Muscle layer of duodenum (tissue), 2 donors: ENCODE measurements around the gene LCAT.
A peak's percentile ranks its signal among the peaks of the same experiment; 100 is the strongest.

Experiments
- H3K27ac ChIP-seq: one replicate; pipeline ENCODE4 v1.7.0; 2013; ENCODE audit warnings: mild to moderate bottlenecking, low read length
- H3K27me3 ChIP-seq: one replicate; pipeline ENCODE4 v1.7.0; 2013; ENCODE audit warnings: low read depth, mild to moderate bottlenecking, control low read depth, low read length
- H3K36me3 ChIP-seq, 2 donors: one replicate each; pipeline ENCODE4 v1.7.0; 2013; ENCODE audit warnings: low read length in 2 of 2, control low read depth in 1 of 2, mild to moderate bottlenecking in 1 of 2; ENCODE audit not compliant: insufficient read depth in 2 of 2, control insufficient read depth in 1 of 2
- H3K4me1 ChIP-seq, 2 donors: one replicate each; pipeline ENCODE4 v1.7.0; 2013; ENCODE audit warnings: low read length in 2 of 2, mild to moderate bottlenecking in 2 of 2, control low read depth in 1 of 2, moderate library complexity in 1 of 2; ENCODE audit not compliant: insufficient read depth in 2 of 2, control insufficient read depth in 1 of 2
- H3K4me3 ChIP-seq, 2 donors: one replicate each; pipeline ENCODE4 v1.7.0; 2013; ENCODE audit warnings: low read length in 2 of 2, low read depth in 1 of 2, mild to moderate bottlenecking in 1 of 2
- H3K9me3 ChIP-seq, 2 donors: one replicate each; pipeline ENCODE4 v1.7.0; 2013; ENCODE audit warnings: low read length in 2 of 2, control low read depth in 1 of 2, mild to moderate bottlenecking in 1 of 2; ENCODE audit not compliant: control insufficient read depth in 1 of 2
- donor health status: healthy.

LCAT gene

DNA sequence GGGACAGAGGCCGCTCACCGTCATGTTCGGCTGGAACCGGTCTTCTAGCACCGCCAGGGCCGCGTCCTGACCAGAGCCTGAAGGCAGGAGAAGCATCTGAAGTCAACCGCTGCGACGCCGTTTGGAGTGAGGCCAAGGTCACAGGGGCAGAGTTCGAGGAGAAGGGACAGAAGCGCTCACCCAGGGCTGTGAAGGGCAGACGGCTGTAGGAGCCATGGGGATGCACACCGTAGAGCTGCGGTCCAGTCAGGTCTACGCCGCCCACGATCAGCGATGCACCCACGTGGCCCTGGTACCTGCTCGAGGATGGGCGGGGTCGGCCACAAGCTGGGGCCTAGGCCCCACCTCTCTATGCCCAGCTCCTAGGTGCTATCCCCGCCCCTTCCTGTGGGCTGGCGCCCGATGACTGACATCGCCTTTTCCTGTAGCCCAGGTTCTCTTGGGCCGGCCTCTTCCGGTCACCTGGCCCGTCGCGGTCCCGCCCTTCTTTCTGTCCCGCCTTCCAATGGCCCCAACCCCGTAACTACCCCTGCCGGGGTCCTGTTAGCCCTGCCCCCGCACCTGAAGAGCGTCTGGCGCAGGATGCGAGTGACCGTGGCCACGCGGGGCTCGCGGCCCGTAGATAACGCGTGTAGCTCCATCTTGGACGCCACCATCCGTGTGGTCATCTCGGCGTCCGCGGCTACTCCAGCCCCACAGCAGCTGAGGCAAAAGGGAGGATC lies 8.4 kb downstream of the LCAT start:
- Histone ChIP-seq H3K27me3 (no peaks in the 10 kb centered on the region), H3K27ac (peak overlapping the region; percentile 89), H3K4me1 (peaks cover 0 to 26% of the 10 kb centered on the region in 2 donors), H3K9me3 (no peaks in the 10 kb centered on the region), H3K4me3 (peak overlapping the region; percentile 91 to 92), H3K36me3 (peaks cover 12 to 15% of the 10 kb centered on the region in 2 donors)

DNA sequence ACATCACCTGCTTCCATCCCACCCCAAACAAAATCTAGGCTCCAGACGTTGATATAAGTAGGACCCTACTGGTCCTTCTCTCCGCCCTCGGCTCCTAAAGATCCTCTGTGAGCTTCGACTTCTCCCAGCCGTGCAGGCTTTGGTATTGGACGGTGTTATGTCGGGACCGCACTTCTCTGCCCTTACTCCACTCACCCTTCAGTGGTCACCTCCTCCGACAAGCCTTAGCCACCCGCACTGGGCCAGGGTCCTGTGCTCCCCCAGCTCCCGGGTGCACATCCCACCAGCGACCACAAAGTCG lies 8.9 kb downstream of the LCAT start:
- Histone ChIP-seq H3K27me3 (no peaks in the 10 kb centered on the region), H3K36me3 (peaks cover 15 to 16% of the 10 kb centered on the region in 2 donors), H3K9me3 (no peaks in the 10 kb centered on the region), H3K4me3 (peak overlapping the region; percentile 91 to 92), H3K4me1 (peaks cover 0 to 25% of the 10 kb centered on the region in 2 donors), H3K27ac (no peak overlapping the region)

DNA sequence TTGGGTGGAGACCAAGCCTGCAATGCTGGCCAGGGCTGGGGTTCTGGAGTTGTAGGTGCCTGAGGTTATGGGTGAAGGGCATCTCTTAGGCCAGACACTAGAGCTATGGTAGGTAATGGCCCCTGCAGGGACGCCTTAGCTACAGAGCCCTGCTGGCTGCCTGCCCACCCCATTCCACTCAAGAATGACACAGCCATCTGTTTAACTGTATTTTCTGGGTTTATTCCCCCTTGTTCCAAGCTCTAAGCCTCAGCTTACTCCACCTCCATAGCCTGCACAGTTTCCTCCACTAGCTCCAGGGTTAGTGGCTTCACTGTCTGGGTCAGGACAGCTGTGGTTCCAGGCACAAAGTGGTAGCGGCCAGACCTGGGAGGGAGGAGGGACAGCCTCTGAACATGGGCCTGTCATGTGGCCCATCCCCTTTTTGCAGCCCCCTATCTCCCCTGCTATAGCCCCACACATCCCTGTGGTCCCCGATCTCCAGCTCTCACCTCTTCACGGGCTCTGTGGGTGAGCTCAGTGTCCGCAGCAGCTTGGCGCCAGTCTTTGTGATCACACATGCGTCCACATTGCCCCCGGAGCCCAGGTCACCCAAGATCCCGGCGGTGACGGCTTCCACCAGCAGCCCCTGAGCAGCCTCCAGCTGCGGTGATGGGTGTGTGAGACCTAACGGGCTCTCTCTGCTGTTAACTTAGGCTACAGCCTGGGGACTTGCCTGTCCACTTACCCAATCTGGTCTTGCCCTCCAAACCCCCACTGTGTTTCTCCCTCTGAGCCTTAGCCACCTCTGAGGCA lies 9.4 kb downstream of the LCAT start:
- Histone ChIP-seq H3K36me3 (peaks cover 13 to 16% of the 10 kb centered on the region in 2 donors), H3K4me3 (peak overlapping the region; percentile 91 to 92), H3K27ac (no peak overlapping the region)

DNA sequence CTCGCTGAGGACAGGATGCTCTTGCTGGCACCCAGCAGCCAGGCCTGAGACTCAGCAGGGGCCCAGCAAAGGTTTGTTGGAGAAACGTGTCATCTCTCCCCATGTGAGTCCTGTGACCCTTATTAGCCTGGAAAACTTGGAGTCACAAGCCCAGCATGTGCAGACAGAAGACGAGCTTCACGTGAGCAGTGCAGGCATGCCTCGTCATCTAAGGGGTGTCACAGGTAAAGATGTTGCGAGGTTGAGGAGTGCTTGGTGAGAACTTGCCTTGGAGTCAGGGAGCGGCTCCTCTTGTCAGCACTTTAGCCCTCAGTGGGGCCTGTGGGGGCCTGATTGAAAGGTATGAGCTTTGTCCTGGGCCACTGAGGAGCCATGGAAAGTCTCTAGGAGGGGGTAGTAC lies 10.1 kb downstream of the LCAT start:
- Histone ChIP-seq H3K27me3 (no peaks in the 10 kb centered on the region), H3K4me3 (no peak overlapping the region), H3K4me1 (peaks cover 0 to 21% of the 10 kb centered on the region in 2 donors), H3K36me3 (peaks cover 16 to 20% of the 10 kb centered on the region in 2 donors), H3K9me3 (no peaks in the 10 kb centered on the region), H3K27ac (no peak overlapping the region)

More for the DNA sequence above, 9.4 kb downstream of the LCAT start:
- Histone ChIP-seq H3K4me1 (peaks cover 0 to 21% of the 10 kb centered on the region in 2 donors), H3K27me3 (no peaks in the 10 kb centered on the region), H3K9me3 (no peaks in the 10 kb centered on the region)

DNA sequence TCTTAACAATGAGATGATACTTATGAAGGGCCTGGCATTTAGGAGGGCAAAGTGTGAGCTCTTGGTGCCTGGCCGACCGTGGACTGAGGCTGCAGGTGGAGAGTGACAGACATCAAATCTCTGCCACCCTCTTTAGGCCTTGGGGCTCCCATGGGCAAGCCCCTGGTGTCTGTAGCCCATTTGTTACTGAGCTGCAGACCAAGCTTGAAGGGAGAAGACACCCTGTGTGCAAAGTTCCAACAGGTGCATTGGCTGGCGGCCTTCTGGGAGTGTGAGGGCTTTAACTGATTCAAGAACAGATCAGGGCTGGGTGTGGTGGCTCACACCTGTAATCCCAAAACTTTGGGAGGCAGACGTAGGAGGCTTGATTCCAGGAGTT lies 11.5 kb downstream of the LCAT start:
- Histone ChIP-seq H3K27me3 (no peaks in the 10 kb centered on the region), H3K36me3 (peaks cover 25 to 31% of the 10 kb centered on the region in 2 donors), H3K9me3 (no peaks in the 10 kb centered on the region), H3K4me3 (no peak overlapping the region), H3K27ac (no peak overlapping the region), H3K4me1 (peaks cover 0 to 19% of the 10 kb centered on the region in 2 donors)

DNA sequence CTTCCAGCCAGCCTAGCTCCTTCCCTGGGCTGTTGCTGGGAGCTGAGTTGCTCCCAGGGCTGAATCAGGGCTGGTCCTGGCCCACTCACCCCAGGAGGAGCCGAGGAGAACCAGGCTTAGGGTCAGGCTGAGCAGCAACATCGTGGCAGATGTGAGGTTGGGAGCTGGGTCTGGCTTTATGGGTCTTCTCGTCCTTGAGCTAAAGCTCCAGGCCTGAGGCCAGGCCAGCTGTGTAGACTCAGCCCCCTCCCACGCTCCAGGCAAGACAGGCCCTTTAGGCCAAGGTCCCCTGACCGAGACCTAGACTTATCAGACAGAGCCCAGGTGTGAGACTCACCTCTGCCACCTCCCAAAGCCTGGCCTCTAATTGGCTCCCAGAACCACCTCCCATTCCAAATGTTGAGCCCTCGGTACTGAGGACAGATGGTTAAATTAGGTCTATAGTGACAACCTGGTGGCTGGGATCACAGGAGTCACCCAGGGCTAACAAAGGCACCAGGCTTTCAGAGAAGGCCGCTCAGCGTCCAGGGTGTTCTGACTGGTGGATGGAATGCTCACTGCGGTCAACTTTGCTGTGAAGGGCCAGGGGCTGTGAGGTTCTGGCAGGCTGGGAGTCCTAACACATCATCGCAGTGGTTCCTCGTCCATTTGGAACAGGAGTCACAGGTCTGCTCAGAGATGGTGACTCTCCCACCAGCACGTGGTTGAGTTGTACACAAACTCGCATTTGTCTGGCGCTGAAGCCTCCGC lies 12.0 kb downstream of the LCAT start, which contains the start of gene CTRL:
TSS of gene CTRL (minus strand) at position 151 of the 750 bp plus-strand sequence. CDS start at position 141, 10 bp downstream.
- peaks cover 26 to 32% of the 10 kb centered on the region in 2 donors for H3K36me3 ChIP-seq
- H3K4me1 ChIP-seq, result peaks cover 0 to 14% of the 10 kb centered on the region in 2 donors
- no peaks in the 10 kb centered on the region for H3K27me3 ChIP-seq
- no peak within 1 kb of the TSS for H3K27ac ChIP-seq
- H3K9me3 ChIP-seq, result no peaks in the 10 kb centered on the region
- no peak within 1 kb of the TSS for H3K4me3 ChIP-seq

DNA sequence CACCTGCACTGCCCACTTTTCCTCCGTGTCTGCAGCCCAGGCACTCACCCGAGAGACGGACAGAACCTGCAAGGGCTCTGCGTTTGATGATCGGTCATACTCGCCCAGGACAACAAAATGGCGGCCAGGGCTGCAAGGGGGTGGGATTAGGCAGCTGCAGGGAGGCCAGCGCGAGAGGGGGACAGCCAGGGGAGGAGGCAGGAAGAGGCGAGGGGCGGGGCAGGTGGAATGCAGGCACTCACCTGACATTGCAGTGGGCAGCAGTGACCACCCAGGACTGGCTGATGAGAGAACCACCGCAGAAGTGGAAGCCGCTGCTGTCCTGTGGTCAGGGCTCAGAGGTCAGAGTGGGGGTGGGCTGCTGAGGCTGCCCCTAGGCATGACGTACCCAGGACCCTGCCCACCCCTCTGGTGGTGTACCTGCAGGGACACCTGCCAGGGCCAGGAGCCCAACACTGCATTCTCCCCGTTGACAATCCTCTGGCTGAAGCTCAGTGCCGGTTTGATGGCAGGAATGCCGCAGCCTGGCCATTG lies 13.2 kb downstream of the LCAT start:
- H3K36me3 ChIP-seq, result peaks cover 26 to 32% of the 10 kb centered on the region in 2 donors

DNA sequence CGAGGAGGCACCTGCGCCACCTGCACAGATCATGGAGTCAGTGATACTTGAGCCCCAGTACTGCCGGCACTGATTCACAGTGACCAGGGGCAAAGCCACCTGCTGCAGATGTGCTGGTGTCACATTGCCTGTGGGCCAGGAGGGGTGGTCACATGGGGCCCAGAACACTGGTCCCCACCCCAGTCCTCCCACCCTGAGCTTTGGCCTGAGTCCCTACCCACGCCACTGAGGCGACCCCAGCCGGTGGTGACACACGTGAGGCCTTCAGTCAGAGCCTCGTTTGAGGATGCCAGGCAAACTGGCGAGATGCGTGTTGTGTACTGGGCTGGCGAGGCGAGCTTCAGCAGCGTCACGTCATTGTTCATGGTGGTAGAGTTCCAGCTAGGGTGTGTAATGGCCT lies 13.7 kb downstream of the LCAT start:
- no peaks in the 10 kb centered on the region for H3K27me3 ChIP-seq
- H3K36me3 ChIP-seq, result peaks cover 26 to 32% of the 10 kb centered on the region in 2 donors
- H3K4me1 ChIP-seq, result peaks cover 0 to 9% of the 10 kb centered on the region in 2 donors
- no peak overlapping the region for H3K4me3 ChIP-seq
- H3K9me3 ChIP-seq, result no peaks in the 10 kb centered on the region
- H3K27ac ChIP-seq, result no peak overlapping the region

More for the DNA sequence above, 13.2 kb downstream of the LCAT start:
- no peak overlapping the region for H3K4me3 ChIP-seq
- H3K27me3 ChIP-seq, result no peaks in the 10 kb centered on the region
- peaks cover 0 to 12% of the 10 kb centered on the region in 2 donors for H3K4me1 ChIP-seq
- no peaks in the 10 kb centered on the region for H3K9me3 ChIP-seq
- H3K27ac ChIP-seq, result no peak overlapping the region

DNA sequence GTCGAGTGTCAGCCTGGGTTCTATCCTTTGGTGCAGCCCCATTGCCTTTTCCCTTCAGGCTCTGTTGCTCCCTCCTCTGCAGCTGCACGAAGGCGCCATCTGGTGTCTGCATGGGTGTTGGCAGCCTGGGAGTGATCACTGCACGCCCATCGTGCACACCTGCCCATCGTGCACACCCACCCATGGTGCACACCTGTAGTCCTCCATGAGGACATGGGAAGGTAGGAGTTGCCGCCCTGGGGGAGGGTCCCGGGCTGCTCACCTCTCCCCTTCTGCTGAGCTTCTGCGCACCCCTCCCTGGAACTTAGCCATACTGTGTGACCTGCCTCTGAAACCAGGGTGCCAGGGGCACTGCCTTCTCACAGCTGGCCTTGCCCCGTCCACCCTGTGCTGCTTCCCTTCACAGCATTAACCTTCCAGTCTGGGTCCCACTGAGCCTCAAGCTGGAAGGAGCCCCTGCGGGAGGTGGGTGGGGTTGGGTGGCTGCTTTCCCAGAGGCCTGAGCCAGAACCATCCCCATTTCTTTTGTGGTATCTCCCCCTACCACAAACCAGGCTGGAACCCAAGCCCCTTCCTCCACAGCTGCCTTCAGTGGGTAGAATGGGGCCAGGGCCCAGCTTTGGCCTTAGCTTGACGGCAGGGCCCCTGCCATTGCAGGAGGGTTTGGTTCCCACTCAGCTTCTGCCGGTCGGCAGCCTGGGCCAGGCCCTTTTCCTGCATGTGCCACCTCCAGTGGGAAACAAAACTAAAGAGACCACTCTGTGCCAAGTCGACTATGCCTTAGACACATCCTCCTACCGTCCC lies 15.2 kb downstream of the LCAT start:
- Histone ChIP-seq H3K9me3 (no peaks in the 10 kb centered on the region), H3K27me3 (no peaks in the 10 kb centered on the region), H3K4me1 (peaks cover 0 to 6% of the 10 kb centered on the region in 2 donors), H3K27ac (no peak overlapping the region), H3K4me3 (no peak overlapping the region), H3K36me3 (peaks cover 18 to 32% of the 10 kb centered on the region in 2 donors)

DNA sequence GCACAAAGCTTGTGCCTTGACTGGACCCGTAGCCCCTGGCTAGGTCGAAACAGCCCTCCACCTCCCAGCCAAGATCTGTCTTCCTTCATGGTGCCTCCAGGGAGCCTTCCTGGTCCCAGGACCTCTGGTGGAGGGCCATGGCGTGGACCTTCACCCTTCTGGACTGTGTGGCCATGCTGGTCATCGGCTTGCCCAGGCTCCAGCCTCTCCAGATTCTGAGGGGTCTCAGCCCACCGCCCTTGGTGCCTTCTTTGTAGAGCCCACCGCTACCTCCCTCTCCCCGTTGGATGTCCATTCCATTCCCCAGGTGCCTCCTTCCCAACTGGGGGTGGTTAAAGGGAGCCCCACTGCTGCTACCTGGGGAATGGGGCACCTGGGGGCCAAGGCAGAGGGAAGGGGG lies 15.8 kb downstream of the LCAT start:
- H3K27ac ChIP-seq, result no peak overlapping the region
- peaks cover 14 to 32% of the 10 kb centered on the region in 2 donors for H3K36me3 ChIP-seq
- H3K4me1 ChIP-seq, result peaks cover 0 to 11% of the 10 kb centered on the region in 2 donors

More for the DNA sequence above, 15.8 kb downstream of the LCAT start:
- no peaks in the 10 kb centered on the region for H3K9me3 ChIP-seq
- no peak overlapping the region for H3K4me3 ChIP-seq
- no peaks in the 10 kb centered on the region for H3K27me3 ChIP-seq
